ENCODE results near the gene NHSL2. TPM values are rescaled to one million over a fixed set of nuclear protein-coding genes. Genes with fewer than 3 reads are reported as not detected.

Gene NHSL2
- polyA plus RNA-seq, 1 of the 3 experiments (the other 2 are of a cell fraction): 0.61 TPM

DNA sequence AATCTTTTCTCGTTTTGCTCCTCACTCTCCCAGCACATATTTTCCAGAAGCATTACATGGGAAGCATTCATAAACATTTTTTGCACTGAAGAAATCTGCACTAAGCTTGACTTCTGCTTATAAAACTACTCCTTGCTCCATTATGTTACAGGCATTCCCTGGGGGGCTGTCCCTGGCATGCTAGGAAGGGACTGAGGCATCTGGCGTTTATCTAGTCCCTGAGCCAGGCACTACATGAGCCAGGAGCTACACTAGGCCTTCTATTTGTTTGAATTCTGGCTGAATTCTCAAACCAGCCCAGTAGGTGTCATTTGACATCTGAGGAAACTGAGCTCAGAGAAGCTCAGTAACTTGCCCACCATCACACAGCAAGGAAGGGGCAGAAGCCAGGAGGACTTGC is 43.3 kb downstream of the NHSL2 start:
- DNase-seq: peak; percentile 17
- no peak overlapping the region for H2AFZ ChIP-seq (ENCODE audit: low read depth)
- H3K27ac ChIP-seq (ENCODE audit: low read depth in 2 of 2, low read length in 1 of 2): no peak overlapping the region
- WGBS (ENCODE audit: low lambda C conversion rate): 20% methylated on average over 2 of the region's 2 CpGs
- POLR2A ChIA-PET: no interaction called here
- no peaks in the 10 kb centered on the region for H3K9me3 ChIP-seq
- H3F3A ChIP-seq (replicated peaks; ENCODE audit: insufficient read depth): no peaks in the 10 kb centered on the region
- no peak overlapping the region for H3K4me3 ChIP-seq (ENCODE audit: low read depth in 2 of 2, low read length in 1 of 2)
- H3K36me3 ChIP-seq (replicated peaks in 1 of 2; ENCODE audit: control insufficient read depth in 1 of 2, insufficient read depth in 2 of 2, low read length in 1 of 2): no peaks in the 10 kb centered on the region
- H3K4me2 ChIP-seq: no peak overlapping the region
- no peak for TF ChIP-seq EP300 (IDR thresholded peaks at IDR 0.05; ENCODE audit: borderline replicate concordance in 1 of 2, low read depth in 1 of 2, low read length in 1 of 2)
- TF ChIP-seq NFIC (IDR thresholded peaks at IDR 0.05; ENCODE audit: borderline replicate concordance): no peak
- TF ChIP-seq TAF1 (IDR thresholded peaks at IDR 0.05; ENCODE audit: borderline replicate concordance, low read depth, low read length): no peak
- no peak for TF ChIP-seq NRF1 (IDR thresholded peaks at IDR 0.05; ENCODE audit: low read depth, low read length)
- TF ChIP-seq GABPA (IDR thresholded peaks at IDR 0.05; ENCODE audit: low read depth): no peak
- TF ChIP-seq POLR2AphosphoS5 (IDR thresholded peaks at IDR 0.05; ENCODE audit: low read depth, low read length): no peak
- no peak for TF ChIP-seq RFX5 (IDR thresholded peaks at IDR 0.05; ENCODE audit: low read length)
- TF ChIP-seq FOXM1 (IDR thresholded peaks at IDR 0.05; ENCODE audit: low read depth): no peak
- TF ChIP-seq GATA2 (CRISPR knock-in tag; IDR thresholded peaks at IDR 0.05): no peak
- TF ChIP-seq, protein P1, sequence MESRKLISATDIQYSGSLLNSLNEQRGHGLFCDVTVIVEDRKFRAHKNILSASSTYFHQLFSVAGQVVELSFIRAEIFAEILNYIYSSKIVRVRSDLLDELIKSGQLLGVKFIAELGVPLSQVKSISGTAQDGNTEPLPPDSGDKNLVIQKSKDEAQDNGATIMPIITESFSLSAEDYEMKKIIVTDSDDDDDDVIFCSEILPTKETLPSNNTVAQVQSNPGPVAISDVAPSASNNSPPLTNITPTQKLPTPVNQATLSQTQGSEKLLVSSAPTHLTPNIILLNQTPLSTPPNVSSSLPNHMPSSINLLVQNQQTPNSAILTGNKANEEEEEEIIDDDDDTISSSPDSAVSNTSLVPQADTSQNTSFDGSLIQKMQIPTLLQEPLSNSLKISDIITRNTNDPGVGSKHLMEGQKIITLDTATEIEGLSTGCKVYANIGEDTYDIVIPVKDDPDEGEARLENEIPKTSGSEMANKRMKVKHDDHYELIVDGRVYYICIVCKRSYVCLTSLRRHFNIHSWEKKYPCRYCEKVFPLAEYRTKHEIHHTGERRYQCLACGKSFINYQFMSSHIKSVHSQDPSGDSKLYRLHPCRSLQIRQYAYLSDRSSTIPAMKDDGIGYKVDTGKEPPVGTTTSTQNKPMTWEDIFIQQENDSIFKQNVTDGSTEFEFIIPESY (IDR thresholded peaks at IDR 0.05; ENCODE audit: borderline replicate concordance, low read depth): no peak
- no peak for TF ChIP-seq FOXJ3 (CRISPR knock-in tag; IDR thresholded peaks at IDR 0.05)
- TF ChIP-seq MEF2A (IDR thresholded peaks at IDR 0.05; ENCODE audit: borderline replicate concordance, low read depth): no peak
- TF ChIP-seq RAD21 (IDR thresholded peaks at IDR 0.05; ENCODE audit: low read length): no peak
- no peak for TF ChIP-seq TEAD4 (IDR thresholded peaks at IDR 0.05; ENCODE audit: borderline replicate concordance, insufficient read depth)
- TF ChIP-seq, protein P2, sequence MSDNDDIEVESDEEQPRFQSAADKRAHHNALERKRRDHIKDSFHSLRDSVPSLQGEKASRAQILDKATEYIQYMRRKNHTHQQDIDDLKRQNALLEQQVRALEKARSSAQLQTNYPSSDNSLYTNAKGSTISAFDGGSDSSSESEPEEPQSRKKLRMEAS (IDR thresholded peaks at IDR 0.05; ENCODE audit: low read depth): no peak
- TF ChIP-seq ELF1 (IDR thresholded peaks at IDR 0.05): no peak
- TF ChIP-seq, protein P3, sequence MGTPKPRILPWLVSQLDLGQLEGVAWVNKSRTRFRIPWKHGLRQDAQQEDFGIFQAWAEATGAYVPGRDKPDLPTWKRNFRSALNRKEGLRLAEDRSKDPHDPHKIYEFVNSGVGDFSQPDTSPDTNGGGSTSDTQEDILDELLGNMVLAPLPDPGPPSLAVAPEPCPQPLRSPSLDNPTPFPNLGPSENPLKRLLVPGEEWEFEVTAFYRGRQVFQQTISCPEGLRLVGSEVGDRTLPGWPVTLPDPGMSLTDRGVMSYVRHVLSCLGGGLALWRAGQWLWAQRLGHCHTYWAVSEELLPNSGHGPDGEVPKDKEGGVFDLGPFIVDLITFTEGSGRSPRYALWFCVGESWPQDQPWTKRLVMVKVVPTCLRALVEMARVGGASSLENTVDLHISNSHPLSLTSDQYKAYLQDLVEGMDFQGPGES (IDR thresholded peaks at IDR 0.05; ENCODE audit: low read depth, low read length): no peak
- no peak for TF ChIP-seq CHD2 (IDR thresholded peaks at IDR 0.05; ENCODE audit: low read length, partially characterized antibody)
- TF ChIP-seq SIN3A (IDR thresholded peaks at IDR 0.05; ENCODE audit: borderline replicate concordance, low read depth, low read length): no peak
- no peaks in the 10 kb centered on the region for H3K79me2 ChIP-seq (ENCODE audit: insufficient read depth)
- H3K9me2 ChIP-seq: no peaks in the 10 kb centered on the region
- no peaks in the 10 kb centered on the region; a peak in 1 of 4 replicates for H3K4me1 ChIP-seq (ENCODE audit: control insufficient read depth in 1 of 2, insufficient read depth in 2 of 2, low read depth in 1 of 2, low read length in 1 of 2)
- H3K9ac ChIP-seq: no peak overlapping the region
- peaks cover 12% of the 10 kb centered on the region for H3K27me3 ChIP-seq (ENCODE audit: insufficient read depth)
- CTCF ChIA-PET: no interaction called here
- no peaks in the 10 kb centered on the region for H4K20me1 ChIP-seq (ENCODE audit: insufficient read depth)
